Measurements from ENCODE around the gene KLHL3. TPM values are rescaled to one million over a fixed set of nuclear protein-coding genes. Genes with fewer than 3 reads are reported as not detected.

KLHL3 gene
- total RNA-seq, 1 experiment from 2014 or later = 16.9 TPM

DNA sequence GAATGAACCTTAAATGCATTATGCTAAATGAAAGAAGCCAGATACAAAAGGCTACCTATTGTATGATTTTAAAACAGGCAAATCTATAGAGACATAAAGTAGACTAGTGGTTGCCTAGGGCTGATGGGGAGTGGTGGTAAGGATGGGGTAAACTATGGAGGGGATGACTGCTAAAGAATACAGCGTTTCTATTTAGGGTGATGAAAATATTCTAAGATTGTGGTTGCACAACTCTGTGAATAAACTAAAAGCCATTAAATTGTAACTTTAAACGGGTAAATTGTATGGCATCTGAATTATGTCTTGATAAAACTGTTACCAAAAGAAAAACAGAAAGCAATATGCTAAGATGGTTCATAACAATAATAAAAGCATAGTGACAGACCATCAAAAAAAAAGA, 21.4 kb downstream of the KLHL3 start:
- Mint-ChIP-seq H3K4me1 (ENCODE audit: low read depth, unreplicated experiment) (peaks cover 25% of the 10 kb centered on the region), H3K27ac (ENCODE audit: unreplicated experiment) (no peak overlapping the region), H3K4me3 (ENCODE audit: low read depth, unreplicated experiment) (no peak overlapping the region), H3K9me3 (ENCODE audit: low read depth, unreplicated experiment) (peaks cover 3% of the 10 kb centered on the region), H3K27me3 (ENCODE audit: unreplicated experiment) (no peaks in the 10 kb centered on the region), H3K36me3 (ENCODE audit: insufficient read depth, unreplicated experiment) (no peaks in the 10 kb centered on the region)
- no TSS peak for BruUV-seq (replicated peaks)
- CTCF ChIA-PET = no interaction called here
- intact Hi-C loops (cut with micrococcal nuclease; ENCODE audit: unreplicated experiment) = no loop called here
- TF ChIP-seq, protein P1, sequence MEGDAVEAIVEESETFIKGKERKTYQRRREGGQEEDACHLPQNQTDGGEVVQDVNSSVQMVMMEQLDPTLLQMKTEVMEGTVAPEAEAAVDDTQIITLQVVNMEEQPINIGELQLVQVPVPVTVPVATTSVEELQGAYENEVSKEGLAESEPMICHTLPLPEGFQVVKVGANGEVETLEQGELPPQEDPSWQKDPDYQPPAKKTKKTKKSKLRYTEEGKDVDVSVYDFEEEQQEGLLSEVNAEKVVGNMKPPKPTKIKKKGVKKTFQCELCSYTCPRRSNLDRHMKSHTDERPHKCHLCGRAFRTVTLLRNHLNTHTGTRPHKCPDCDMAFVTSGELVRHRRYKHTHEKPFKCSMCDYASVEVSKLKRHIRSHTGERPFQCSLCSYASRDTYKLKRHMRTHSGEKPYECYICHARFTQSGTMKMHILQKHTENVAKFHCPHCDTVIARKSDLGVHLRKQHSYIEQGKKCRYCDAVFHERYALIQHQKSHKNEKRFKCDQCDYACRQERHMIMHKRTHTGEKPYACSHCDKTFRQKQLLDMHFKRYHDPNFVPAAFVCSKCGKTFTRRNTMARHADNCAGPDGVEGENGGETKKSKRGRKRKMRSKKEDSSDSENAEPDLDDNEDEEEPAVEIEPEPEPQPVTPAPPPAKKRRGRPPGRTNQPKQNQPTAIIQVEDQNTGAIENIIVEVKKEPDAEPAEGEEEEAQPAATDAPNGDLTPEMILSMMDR (IDR thresholded peaks at IDR 0.05; ENCODE audit: unreplicated experiment) = no peak
- DNase-seq = no peak

DNA sequence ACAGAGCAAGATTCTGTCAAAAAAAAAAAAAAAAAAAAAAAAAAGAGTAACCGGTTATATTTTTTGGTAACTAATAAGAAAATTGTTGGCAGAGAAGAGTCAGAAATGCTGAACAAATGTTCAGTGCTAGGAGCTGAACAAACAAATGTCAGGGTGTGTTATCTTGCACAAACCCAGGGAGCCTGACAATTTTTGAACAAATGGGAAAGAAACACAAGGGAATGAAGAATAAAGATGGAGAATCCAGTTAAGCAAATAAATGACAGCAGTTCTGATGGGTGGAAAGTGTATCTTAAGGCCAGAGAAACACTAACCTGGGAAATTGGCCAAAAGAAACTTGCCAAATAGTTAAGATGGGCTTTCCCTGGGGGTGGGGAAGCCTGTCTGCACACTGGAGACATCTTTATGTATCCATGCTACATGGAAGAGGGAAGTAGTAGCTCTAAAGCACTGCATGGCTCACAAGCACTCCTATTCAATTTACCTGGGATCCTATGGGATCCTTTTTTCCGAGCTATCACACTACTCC, 23.7 kb downstream of the KLHL3 start:
- no peak overlapping the region for H3K27ac Mint-ChIP-seq (ENCODE audit: unreplicated experiment)
- H3K36me3 Mint-ChIP-seq (ENCODE audit: insufficient read depth, unreplicated experiment) = no peaks in the 10 kb centered on the region
- intact Hi-C loops (cut with micrococcal nuclease; ENCODE audit: unreplicated experiment) = no loop called here
- TF ChIP-seq, protein P1 (IDR thresholded peaks at IDR 0.05; ENCODE audit: unreplicated experiment) = no peak
- H3K9me3 Mint-ChIP-seq (ENCODE audit: low read depth, unreplicated experiment) = peaks cover 3% of the 10 kb centered on the region
- no peak overlapping the region for H3K4me3 Mint-ChIP-seq (ENCODE audit: low read depth, unreplicated experiment)
- CTCF ChIA-PET = interaction anchor here (0.7 kb wide), 1 partner anchor 38 kb away, joined by 5 read pairs; no protein-coding TSS in a partner anchor
- no TSS peak for BruUV-seq (replicated peaks)
- H3K4me1 Mint-ChIP-seq (ENCODE audit: low read depth, unreplicated experiment) = peaks cover 9% of the 10 kb centered on the region
- DNase-seq = no peak
- no peaks in the 10 kb centered on the region for H3K27me3 Mint-ChIP-seq (ENCODE audit: unreplicated experiment)

DNA sequence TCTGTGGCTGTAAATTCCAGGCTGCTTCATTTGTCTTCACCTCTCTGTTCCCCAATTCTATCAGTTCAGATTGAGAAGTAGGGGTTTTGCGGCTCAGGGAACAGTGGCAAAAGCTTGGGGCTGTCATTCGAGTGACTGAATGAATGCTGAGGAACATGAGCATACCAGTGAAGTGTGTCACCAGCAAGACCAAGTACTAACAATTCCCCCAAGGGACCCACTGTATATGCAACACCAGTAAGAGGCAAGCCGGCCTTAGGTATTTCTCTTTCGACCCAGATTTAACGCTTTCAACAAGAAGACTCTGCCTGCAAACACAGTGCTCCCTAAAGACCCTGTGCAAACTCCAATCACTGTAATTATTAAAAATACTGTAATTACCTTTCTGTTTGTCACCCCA, 25.8 kb downstream of the KLHL3 start:
- no peaks in the 10 kb centered on the region for H3K36me3 Mint-ChIP-seq (ENCODE audit: insufficient read depth, unreplicated experiment)
- TF ChIP-seq, protein P1 (IDR thresholded peaks at IDR 0.05; ENCODE audit: unreplicated experiment) = no peak
- CTCF ChIA-PET = interaction anchor here (1.1 kb wide), 1 partner anchor 9 kb away, joined by 3 read pairs; no protein-coding TSS in a partner anchor

DNA sequence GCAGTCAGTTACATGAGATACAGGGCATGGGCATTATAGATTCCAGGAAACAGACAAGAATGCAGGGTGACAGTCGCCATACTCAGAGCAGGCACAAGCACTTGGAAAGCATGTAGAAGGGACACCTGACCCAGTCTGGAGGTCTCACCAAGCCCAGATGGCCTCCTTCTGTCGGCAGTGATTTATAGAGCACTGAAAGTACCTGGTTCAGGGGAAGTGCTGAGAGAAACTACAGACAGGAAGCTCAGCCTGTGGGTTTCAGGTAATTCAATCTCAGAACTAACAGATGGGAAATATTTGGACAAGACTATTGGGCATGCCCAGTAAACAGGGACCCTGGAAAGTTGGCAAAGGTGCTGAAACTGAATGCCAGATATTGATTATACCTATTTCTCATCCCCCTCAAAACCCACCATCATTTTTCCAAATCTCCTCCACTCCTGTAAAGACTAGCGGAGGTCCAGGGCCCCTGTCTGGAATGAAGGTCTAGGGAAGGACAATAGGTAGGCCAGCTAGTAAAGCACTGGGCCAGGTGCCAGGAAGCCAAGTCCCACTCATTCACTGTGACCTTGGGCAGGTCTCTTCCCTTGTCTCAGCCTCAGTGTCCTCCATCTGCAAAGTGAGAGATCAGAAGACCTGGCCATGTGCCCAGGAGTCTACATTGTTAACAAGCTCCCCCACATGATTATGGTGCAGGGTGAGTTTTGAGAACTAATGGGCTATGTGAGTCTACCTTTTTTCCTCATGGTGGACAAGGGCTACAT, 26.9 kb downstream of the KLHL3 start:
- CTCF ChIA-PET = no interaction called here
- TF ChIP-seq, protein P1 (IDR thresholded peaks at IDR 0.05; ENCODE audit: unreplicated experiment) = no peak
- Mint-ChIP-seq H3K27ac (ENCODE audit: unreplicated experiment) (no peak overlapping the region), H3K4me1 (ENCODE audit: low read depth, unreplicated experiment) (peaks cover 9% of the 10 kb centered on the region), H3K4me3 (ENCODE audit: low read depth, unreplicated experiment) (no peak overlapping the region), H3K27me3 (ENCODE audit: unreplicated experiment) (no peaks in the 10 kb centered on the region), H3K36me3 (ENCODE audit: insufficient read depth, unreplicated experiment) (no peaks in the 10 kb centered on the region), H3K9me3 (ENCODE audit: low read depth, unreplicated experiment) (peaks cover 3% of the 10 kb centered on the region)
- intact Hi-C loops (cut with micrococcal nuclease; ENCODE audit: unreplicated experiment) = no loop called here
- DNase-seq = no peak
- BruUV-seq (replicated peaks) = no TSS peak

More for the DNA sequence above, 25.8 kb downstream of the KLHL3 start:
- intact Hi-C loops (cut with micrococcal nuclease; ENCODE audit: unreplicated experiment) = no loop called here
- Mint-ChIP-seq H3K4me3 (ENCODE audit: low read depth, unreplicated experiment) (no peak overlapping the region), H3K9me3 (ENCODE audit: low read depth, unreplicated experiment) (peaks cover 3% of the 10 kb centered on the region), H3K27ac (ENCODE audit: unreplicated experiment) (no peak overlapping the region), H3K27me3 (ENCODE audit: unreplicated experiment) (no peaks in the 10 kb centered on the region), H3K4me1 (ENCODE audit: low read depth, unreplicated experiment) (peaks cover 9% of the 10 kb centered on the region)
- BruUV-seq (replicated peaks) = no TSS peak
- no peak for DNase-seq
